HG02588 (cell line): ENCODE measurements around the gene PLCH1.

Experiments
- ATAC-seq: cut with Tn5 transposase; IDR thresholded peaks from one replicate; pipeline ENCODE4 v1.9.1; 2021; ENCODE audit warnings: mild to moderate bottlenecking, moderate library complexity; ENCODE audit not compliant: unreplicated experiment

The PLCH1 gene

GRCh38 chr3:155609586-155609985 is 135.3 kb downstream of the PLCH1 start:
- ATAC-seq, result no peak

DNA sequence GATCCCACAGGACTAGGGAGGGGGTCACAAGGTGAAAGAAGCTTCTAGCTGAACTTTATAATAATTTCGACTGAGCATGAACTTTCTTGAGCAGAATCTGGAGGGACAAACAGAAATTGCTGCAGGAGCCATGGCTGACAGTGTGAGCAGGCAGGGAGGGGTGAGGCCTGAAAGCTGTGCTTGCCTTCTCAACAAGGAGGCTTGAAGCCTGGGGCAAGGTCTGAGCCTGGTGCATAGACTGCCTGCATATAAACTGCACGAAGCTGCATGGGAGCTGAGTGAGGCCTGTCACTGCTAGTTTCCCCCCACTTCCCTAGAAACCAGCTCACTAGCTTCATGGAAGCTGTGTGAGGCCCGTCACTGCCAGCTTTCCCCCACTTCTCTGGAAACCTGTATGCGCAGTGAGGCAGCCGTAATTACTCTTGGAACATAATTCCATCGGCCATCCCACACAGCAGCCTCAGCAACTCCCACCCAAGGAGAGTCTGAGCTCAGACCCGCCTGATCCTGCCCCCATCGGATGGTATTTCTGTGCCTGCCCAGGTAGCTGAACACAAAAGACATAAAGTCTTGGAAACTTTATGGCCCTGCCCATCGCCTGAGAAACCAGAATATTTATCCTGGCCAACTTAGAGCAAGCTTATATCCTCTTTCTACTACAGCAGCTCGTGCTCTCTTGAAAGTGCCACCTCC is 136.5 kb downstream of the PLCH1 start:
- ATAC-seq, result no peak

DNA sequence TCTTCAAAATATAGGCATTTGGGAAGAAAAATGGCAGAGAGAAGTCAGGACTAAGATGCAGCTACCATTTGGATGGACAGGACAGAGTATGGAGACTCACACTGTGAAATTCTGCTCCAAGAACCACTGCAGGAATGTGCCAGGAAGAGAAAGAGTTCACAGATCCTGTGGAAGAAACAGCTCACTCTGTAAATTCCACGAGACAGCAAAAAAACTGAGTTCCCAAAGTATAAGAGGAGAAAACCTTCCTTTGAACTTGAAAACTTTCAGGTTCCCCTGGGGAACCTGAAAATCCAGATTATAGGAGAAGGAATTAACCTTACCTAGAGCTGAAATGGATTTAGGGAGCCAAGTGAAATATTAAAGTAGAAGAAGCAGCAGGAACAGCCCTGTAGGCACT is 137.1 kb downstream of the PLCH1 start:
- ATAC-seq, result no peak

- no peak for ATAC-seq
Observed at GRCh38 chr3:155605571-155605970, 139.3 kb downstream of the PLCH1 start.

GRCh38 chr3:155604967-155605366 is 139.9 kb downstream of the PLCH1 start:
- no peak for ATAC-seq

GRCh38 chr3:155604126-155604525 is 140.7 kb downstream of the PLCH1 start:
- ATAC-seq, result no peak

- ATAC-seq, result no peak
Observed at GRCh38 chr3:155603302-155603701, 141.6 kb downstream of the PLCH1 start.

DNA sequence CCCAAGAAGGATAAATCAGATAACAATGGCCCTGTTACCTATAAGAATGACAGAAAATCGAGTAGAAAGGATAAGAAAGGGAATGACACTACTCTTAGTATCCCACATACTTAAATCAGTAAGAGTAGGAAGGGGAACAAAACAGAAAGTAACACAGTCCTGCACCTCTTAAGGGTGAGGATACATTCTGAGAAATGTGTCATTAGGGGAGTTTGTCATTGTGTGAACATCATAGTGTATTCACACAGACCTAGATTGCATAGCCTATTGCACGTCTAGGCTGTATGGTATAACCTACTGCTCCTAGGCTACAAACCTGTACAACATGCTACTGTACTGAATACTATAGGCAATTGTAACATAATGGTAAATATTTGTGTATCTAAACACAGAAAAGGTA is 142.6 kb downstream of the PLCH1 start:
- no peak for ATAC-seq

- ATAC-seq, result no peak
Observed at GRCh38 chr3:155598671-155599070, 146.2 kb downstream of the PLCH1 start.

- ATAC-seq, result no peak
Observed at GRCh38 chr3:155596615-155597014, 148.3 kb downstream of the PLCH1 start.

GRCh38 chr3:155595371-155595770 is 149.5 kb downstream of the PLCH1 start:
- ATAC-seq, result no peak

- ATAC-seq, result no peak
Observed at GRCh38 chr3:155594526-155595187, 150.2 kb downstream of the PLCH1 start.

DNA sequence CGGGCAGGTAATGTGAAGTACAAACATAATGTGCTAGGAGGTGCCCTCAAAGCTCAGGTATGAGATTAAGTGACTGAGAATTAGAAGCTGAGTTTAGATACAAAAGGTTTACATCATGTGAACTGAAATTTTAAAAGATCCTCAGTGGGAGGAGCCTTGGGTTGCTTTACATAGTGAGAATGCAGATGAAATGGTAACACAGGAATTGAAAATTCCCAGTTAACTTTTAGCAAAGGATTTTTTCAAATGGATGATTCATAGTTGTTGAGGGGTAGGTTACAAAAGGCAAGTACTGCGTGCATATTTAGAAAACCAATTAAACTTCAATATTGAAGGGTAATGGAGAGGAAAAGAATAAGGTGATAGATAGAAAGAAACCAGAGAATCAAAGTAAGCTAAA is 157.3 kb downstream of the PLCH1 start:
- no peak for ATAC-seq

- ATAC-seq, result no peak
Observed at GRCh38 chr3:155585384-155585783, 159.5 kb downstream of the PLCH1 start.

- ATAC-seq, result no peak
Observed at GRCh38 chr3:155581579-155581978, 163.3 kb downstream of the PLCH1 start.

DNA sequence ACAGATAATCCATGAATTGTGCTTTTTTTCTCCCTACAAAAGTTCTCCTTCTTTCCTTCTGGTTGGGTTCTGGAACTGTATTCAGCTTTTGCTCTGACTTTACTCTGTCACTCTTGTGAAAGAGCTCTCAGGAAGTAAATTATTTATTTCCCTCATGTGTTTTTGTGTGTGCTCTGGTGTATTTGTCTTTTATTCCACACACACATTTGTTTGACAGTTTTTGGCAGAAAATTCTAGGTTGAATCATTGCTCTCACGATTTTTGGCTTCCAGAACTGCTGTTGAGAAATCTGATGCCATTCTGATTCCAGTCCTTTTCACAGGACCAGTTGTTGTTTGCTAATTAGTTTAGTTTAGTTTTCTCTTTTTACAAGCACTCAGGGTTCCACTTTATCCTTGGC is 172.8 kb downstream of the PLCH1 start:
- ATAC-seq, result no peak

DNA sequence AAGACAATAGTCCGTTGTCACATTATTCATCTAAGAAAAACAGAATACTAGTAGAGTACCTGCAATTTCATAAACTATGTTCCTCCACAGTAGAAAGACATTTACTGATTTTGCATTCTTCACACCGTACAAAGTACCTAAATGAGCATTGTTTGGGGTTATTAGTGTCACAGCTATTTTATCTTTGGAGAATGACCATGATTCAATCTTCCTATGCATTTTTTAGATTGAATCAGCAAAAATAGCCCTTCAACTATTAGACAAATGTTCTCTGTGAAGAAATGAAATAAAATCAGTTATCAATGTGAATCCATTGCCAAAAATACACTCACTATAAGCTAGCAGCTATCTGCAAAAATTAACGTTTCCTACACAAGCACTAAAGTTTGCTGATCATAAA is 176.6 kb downstream of the PLCH1 start:
- no peak for ATAC-seq

GRCh38 chr3:155560594-155560993 is 184.3 kb downstream of the PLCH1 start:
- ATAC-seq, result no peak

DNA sequence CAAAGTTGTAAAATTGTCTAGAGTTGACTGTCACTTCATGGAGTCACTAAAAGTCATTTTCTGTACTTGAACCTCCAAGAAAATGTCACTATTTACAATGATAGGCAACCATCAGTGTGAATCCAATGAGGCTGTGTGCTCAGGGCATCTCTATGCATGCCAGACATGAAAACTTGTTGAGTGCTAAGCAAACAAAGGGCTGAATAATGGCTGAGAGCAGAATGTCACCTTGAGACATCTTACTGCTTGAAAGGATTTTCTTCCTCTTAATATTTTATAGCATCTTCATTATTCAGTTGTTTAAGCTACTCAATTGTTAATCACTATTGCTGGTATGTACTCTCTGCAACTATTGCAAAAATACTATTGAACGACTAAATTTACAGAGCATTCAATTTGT is 184.7 kb downstream of the PLCH1 start:
- no peak for ATAC-seq

GRCh38 chr3:155556531-155556930 is 188.3 kb downstream of the PLCH1 start:
- no peak for ATAC-seq

DNA sequence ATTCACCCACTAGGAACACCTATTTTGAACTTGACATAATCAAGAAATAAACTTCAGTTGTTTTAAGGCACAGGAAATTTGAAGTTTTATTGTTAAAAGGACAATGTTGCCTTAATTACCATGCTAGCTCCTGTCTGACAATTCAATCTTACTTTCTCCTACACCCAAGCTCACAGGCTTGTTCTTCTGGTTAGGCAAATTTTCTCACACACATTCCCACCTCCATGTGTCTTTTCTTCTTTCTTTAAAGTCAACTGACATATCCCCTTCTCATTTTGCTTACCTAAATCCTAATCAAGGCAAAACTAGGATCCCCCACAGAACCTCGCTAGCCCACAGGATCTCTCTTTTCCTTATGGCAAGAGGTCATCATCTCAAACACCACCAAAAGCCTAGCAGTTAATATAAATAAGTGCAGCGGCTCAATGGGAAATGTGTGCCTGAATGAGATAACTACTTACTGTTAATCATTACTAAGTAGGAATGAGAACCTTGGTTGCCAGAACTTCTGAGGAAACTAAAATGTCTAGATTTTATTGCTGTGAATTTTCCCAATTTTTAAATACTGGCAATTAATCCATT is 189.3 kb downstream of the PLCH1 start:
- ATAC-seq, result no peak

DNA sequence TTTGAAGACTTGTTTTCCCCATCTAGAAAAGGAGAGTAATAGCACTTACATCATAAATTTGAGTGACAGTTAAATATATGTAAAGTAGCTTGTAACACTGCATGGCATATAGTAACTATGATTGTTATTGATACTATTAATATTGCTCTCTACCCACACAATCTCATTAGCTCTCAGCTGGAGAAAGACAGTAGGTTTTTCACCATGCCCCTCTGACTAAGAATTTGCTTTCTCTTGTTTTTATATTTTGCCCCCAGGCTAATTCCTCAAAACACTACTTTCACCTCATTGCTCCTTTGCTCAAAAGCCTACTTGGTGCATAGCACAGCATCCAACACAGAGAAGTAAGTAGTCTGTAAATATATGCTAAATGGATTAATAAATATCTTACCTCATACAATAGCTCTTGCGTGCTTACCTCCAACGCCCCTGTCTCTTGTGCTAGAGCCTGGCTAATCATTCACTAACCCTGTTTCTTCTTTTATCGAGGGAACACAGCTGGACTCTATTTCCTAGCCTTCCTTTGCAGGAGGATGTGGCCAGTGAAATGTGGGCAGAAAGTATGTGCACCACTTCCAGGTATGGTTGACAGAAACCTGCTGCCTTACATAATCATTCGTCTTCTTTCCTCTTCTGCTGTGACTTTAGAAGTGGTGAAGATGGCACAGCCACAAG is 190.0 kb downstream of the PLCH1 start:
- peak; percentile 67 for ATAC-seq
